H1 (cell line): ENCODE measurements around the gene GPRIN3. TPM values are rescaled to one million over a fixed set of nuclear protein-coding genes. Genes with fewer than 3 reads are reported as not detected.

Source experiments
- CTCF ChIA-PET: fragments of 300-600 bp; sonication (Branson Sonifier 250); formaldehyde crosslinking; loops from one replicate; lab custom pipeline; 2021; ENCODE audit not compliant: partially characterized antibody; lab: Charles Lee
- POLR2A ChIA-PET: fragments of 300-600 bp; sonication (Branson Sonifier 250); formaldehyde crosslinking; loops from one replicate; lab custom pipeline; 2021; ENCODE audit warnings: inconsistent platforms; ENCODE audit not compliant: partially characterized antibody; lab: Charles Lee
- DNase-seq, 2 experiments: peaks; one replicate each; pipeline versions ENCODE4 v3.0.0 to v3.0.0-alpha.2; 2010 to 2022; ENCODE audit warnings: low spot score in 2 of 2, low read depth in 1 of 2, mixed read lengths in 1 of 2
- FAIRE-seq: peaks from 2 replicates; lab custom pipeline; 2011; peaks lifted over from hg19 to GRCh38; lab: Jason Lieb, UNC
- H2AFZ ChIP-seq: 2 replicates; pipeline ENCODE4 v1.8.1; 2012; ENCODE audit warnings: low read length, inconsistent platforms
- H2AK5ac ChIP-seq: 2 replicates; pipeline ENCODE4 v1.6.1; 2013; ENCODE audit warnings: low read depth, low read length
- H2BK120ac ChIP-seq: replicated peaks from 2 replicates; pipeline ENCODE3; 2013; ENCODE audit warnings: low read depth, low read length, inconsistent platforms
- H2BK12ac ChIP-seq: 2 replicates; pipeline ENCODE4 v1.6.1; 2013; ENCODE audit warnings: low read depth, low read length
- H2BK15ac ChIP-seq: 2 replicates; pipeline ENCODE4 v1.6.1; 2013; ENCODE audit warnings: low read length
- H2BK20ac ChIP-seq: 2 replicates; pipeline ENCODE4 v1.6.1; 2013; ENCODE audit warnings: low read length
- H2BK5ac ChIP-seq: 2 replicates; pipeline ENCODE4 v1.6.1; 2013; ENCODE audit warnings: low read depth, low read length
- H3K14ac ChIP-seq: 2 replicates; pipeline ENCODE4 v1.6.1; 2013; ENCODE audit warnings: inconsistent platforms; ENCODE audit not compliant: insufficient read length
- H3K18ac ChIP-seq: 2 replicates; pipeline ENCODE4 v1.6.1; 2013; ENCODE audit warnings: low read length; ENCODE audit errors: extremely low read depth
- H3K23ac ChIP-seq: 2 replicates; pipeline ENCODE4 v1.6.1; 2013; ENCODE audit warnings: inconsistent platforms; ENCODE audit not compliant: insufficient read length
- H3K23me2 ChIP-seq: 2 replicates; pipeline ENCODE4 v1.6.1; 2013; ENCODE audit warnings: low read depth, low read length
- H3K27ac ChIP-seq: 2 replicates; pipeline ENCODE4 v1.6.1; 2011; ENCODE audit warnings: low read depth, low read length, inconsistent platforms
- H3K27me3 ChIP-seq, 4 experiments: replicated peaks in 1 of 4; 1 replicate in 1 of 4; 2 replicates in 3 of 4; pipeline versions ENCODE4 v1.6.1 to v1.8.1; 2011 to 2013; ENCODE audit warnings: low read length in 3 of 4, mild to moderate bottlenecking in 3 of 4, inconsistent platforms in 2 of 4, mixed read lengths in 2 of 4, moderate library complexity in 1 of 4; ENCODE audit not compliant: control insufficient read depth in 3 of 4, insufficient read depth in 3 of 4; ENCODE audit errors: extremely low read depth in 1 of 4
- H3K36me3 ChIP-seq, 4 experiments: 2 replicates each; pipeline versions ENCODE4 v1.6.1 to v1.8.1; 2011 to 2013; ENCODE audit warnings: mild to moderate bottlenecking in 4 of 4, low read length in 3 of 4, moderate library complexity in 2 of 4, control low read depth in 1 of 4, inconsistent platforms in 1 of 4; ENCODE audit not compliant: insufficient read depth in 4 of 4, control insufficient read depth in 2 of 4
- H3K4ac ChIP-seq: replicated peaks from 2 replicates; pipeline ENCODE3; 2013; ENCODE audit warnings: low read length, low read depth, mixed read lengths, inconsistent platforms; ENCODE audit not compliant: insufficient read length
- H3K4me1 ChIP-seq, 4 experiments: replicated peaks in 1 of 4; 1 replicate in 1 of 4; 2 replicates in 3 of 4; pipeline versions ENCODE4 v1.6.1 to v1.8.1; 2011 to 2013; ENCODE audit warnings: low read length in 3 of 4, inconsistent platforms in 2 of 4, mixed read lengths in 1 of 4; ENCODE audit not compliant: insufficient read depth in 4 of 4, control insufficient read depth in 3 of 4
- H3K4me2 ChIP-seq, 2 experiments: 2 replicates each; pipeline versions ENCODE4 v1.6.1 to v1.8.1; 2011 to 2013; ENCODE audit warnings: low read depth in 2 of 2, low read length in 2 of 2, control low read depth in 1 of 2, inconsistent platforms in 1 of 2, mild to moderate bottlenecking in 1 of 2; ENCODE audit not compliant: insufficient read depth in 1 of 2
- H3K4me3 ChIP-seq, 4 experiments: fragments of 200-600, 300-600 bp in 1 of 4; sonication (generic), shearing (Covaris generic), sonication (Bioruptor Twin) in 1 of 4; 2 replicates each; pipeline versions ENCODE4 v1.5.1 to v1.8.1; 2011 to 2016; ENCODE audit warnings: low read length in 4 of 4, low read depth in 3 of 4, control low read depth in 2 of 4, inconsistent platforms in 2 of 4, mild to moderate bottlenecking in 2 of 4, mixed read lengths in 1 of 4, moderate library complexity in 1 of 4; ENCODE audit not compliant: insufficient read depth in 2 of 4; ENCODE audit errors: extremely low read depth in 1 of 4
- H3K56ac ChIP-seq: replicated peaks from 2 replicates; pipeline ENCODE3; 2013; ENCODE audit warnings: low read depth, mild to moderate bottlenecking, mixed read lengths, low read length, inconsistent platforms; ENCODE audit not compliant: insufficient read length
- H3K79me1 ChIP-seq: 2 replicates; pipeline ENCODE4 v1.6.1; 2013; ENCODE audit warnings: low read depth, low read length, control low read depth
- H3K79me2 ChIP-seq, 2 experiments: 2 replicates each; pipeline versions ENCODE4 v1.6.1 to v1.8.1; 2012 to 2013; ENCODE audit warnings: low read length in 2 of 2, mild to moderate bottlenecking in 2 of 2, inconsistent platforms in 1 of 2; ENCODE audit not compliant: insufficient read depth in 2 of 2, control insufficient read depth in 1 of 2
- H3K9ac ChIP-seq, 4 experiments: replicated peaks in 1 of 4; 1 replicate in 1 of 4; 2 replicates in 3 of 4; pipeline versions ENCODE4 v1.6.1 to v1.8.1; 2011 to 2013; ENCODE audit warnings: low read depth in 3 of 4, low read length in 3 of 4, control low read depth in 2 of 4, mild to moderate bottlenecking in 2 of 4, moderate library complexity in 2 of 4, inconsistent platforms in 1 of 4; ENCODE audit errors: extremely low read depth in 1 of 4
- H3K9me3 ChIP-seq, 2 experiments: 2 replicates each; pipeline versions ENCODE4 v1.6.1 to v1.8.1; 2012 to 2013; ENCODE audit warnings: mild to moderate bottlenecking in 2 of 2, moderate library complexity in 2 of 2, control low read depth in 1 of 2, inconsistent platforms in 1 of 2, low read depth in 1 of 2, low read length in 1 of 2, mixed read lengths in 1 of 2; ENCODE audit not compliant: insufficient read depth in 2 of 2
- H4K20me1 ChIP-seq, 2 experiments: replicated peaks in 1 of 2; 2 replicates each; pipeline versions ENCODE3 to v1.8.1; 2011 to 2013; ENCODE audit warnings: inconsistent platforms in 2 of 2, low read length in 2 of 2, mild to moderate bottlenecking in 1 of 2; ENCODE audit not compliant: insufficient read depth in 2 of 2, control insufficient read depth in 1 of 2
- H4K5ac ChIP-seq: 2 replicates; pipeline ENCODE4 v1.6.1; 2013; ENCODE audit warnings: low read length, low read depth, mixed read lengths, inconsistent platforms; ENCODE audit not compliant: insufficient read length
- H4K8ac ChIP-seq: 2 replicates; pipeline ENCODE4 v1.8.0; 2013; ENCODE audit warnings: mild to moderate bottlenecking, moderate library complexity, low read length, inconsistent platforms; ENCODE audit not compliant: insufficient read depth; ENCODE audit errors: extremely low read depth
- H4K91ac ChIP-seq: replicated peaks from 2 replicates; pipeline ENCODE3; 2013; ENCODE audit warnings: low read length, mixed read lengths, inconsistent platforms; ENCODE audit not compliant: insufficient read length
- CHD2 ChIP-seq: IDR thresholded peaks from 2 replicates; pipeline ENCODE4 v1.6.1; 2012; ENCODE audit warnings: low read length, improper control_type of control experiment
- CREB1 ChIP-seq: IDR thresholded peaks from 2 replicates; pipeline ENCODE4 v1.6.1; 2012; ENCODE audit warnings: inconsistent platforms
- EGR1 ChIP-seq: IDR thresholded peaks from 2 replicates; pipeline ENCODE4 v1.6.1; 2011; ENCODE audit warnings: low read depth, low read length, borderline replicate concordance
- GTF2F1 ChIP-seq: IDR thresholded peaks from 2 replicates; pipeline ENCODE4 v1.6.1; 2012; ENCODE audit warnings: low read depth, low read length, improper control_type of control experiment, borderline replicate concordance
- HDAC2 ChIP-seq, 2 experiments: fragments of 300-600 bp in 1 of 2; sonication (generic) in 1 of 2; IDR thresholded peaks; 2 replicates each; pipeline ENCODE4 v1.6.1; 2011 to 2012; ENCODE audit warnings: low read depth in 2 of 2, low read length in 2 of 2, mild to moderate bottlenecking in 2 of 2, moderate library complexity in 2 of 2, borderline replicate concordance in 1 of 2, inconsistent platforms in 1 of 2
- JUN ChIP-seq: IDR thresholded peaks from 2 replicates; pipeline ENCODE4 v1.6.1; 2011; ENCODE audit warnings: low read depth, mild to moderate bottlenecking, improper control_type of control experiment, low read length
- NANOG ChIP-seq: IDR thresholded peaks from 2 replicates; pipeline ENCODE4 v1.6.1; 2011; ENCODE audit warnings: low read length, low read depth, mild to moderate bottlenecking, inconsistent platforms; ENCODE audit not compliant: insufficient read depth, poor library complexity, severe bottlenecking
- POLR2AphosphoS5 ChIP-seq: IDR thresholded peaks from 2 replicates; pipeline ENCODE4 v1.6.1; 2011; ENCODE audit warnings: low read depth, low read length
- RFX5 ChIP-seq: IDR thresholded peaks from 2 replicates; pipeline ENCODE4 v1.6.1; 2011; ENCODE audit warnings: low read depth, low read length, improper control_type of control experiment, borderline replicate concordance
- SAP30 ChIP-seq: fragments of 300-600 bp; sonication (generic); IDR thresholded peaks from 2 replicates; pipeline ENCODE4 v1.7.1; 2012; ENCODE audit warnings: low read length, moderate library complexity, mild to moderate bottlenecking, inconsistent platforms; ENCODE audit not compliant: insufficient read depth, insufficient replicate concordance
- SP2 ChIP-seq: IDR thresholded peaks from 2 replicates; pipeline ENCODE4 v1.6.1; 2012; ENCODE audit warnings: mild to moderate bottlenecking, low read length, inconsistent platforms
- TAF7 ChIP-seq: optimal IDR thresholded peaks from 2 replicates; pipeline ENCODE3; 2011; ENCODE audit warnings: low read depth, mild to moderate bottlenecking, inconsistent platforms, low read length, moderate library complexity, borderline replicate concordance
- TEAD4 ChIP-seq: IDR thresholded peaks from 2 replicates; pipeline ENCODE4 v1.6.1; 2012; ENCODE audit warnings: low read depth, low read length, inconsistent platforms, mixed read lengths
- YY1 ChIP-seq: IDR thresholded peaks from 2 replicates; pipeline ENCODE4 v1.6.1; 2011; ENCODE audit warnings: low read depth, mild to moderate bottlenecking, low read length
- WGBS, 2 experiments: shearing (Covaris generic) in 1 of 2; methylation state at CpG; one replicate each; pipeline versions ENCODE4 v1.1.6 to v1.1.7; 2013 to 2015; ENCODE audit warnings: low lambda C conversion rate in 2 of 2, mixed read lengths in 2 of 2, inconsistent platforms in 1 of 2, low coverage in 1 of 2, missing lambda C conversion rate in 1 of 2; ENCODE audit not compliant: insufficient replicate concordance in 2 of 2, insufficient coverage in 1 of 2, insufficient read length in 1 of 2; ENCODE audit errors: extremely low coverage in 1 of 2, missing lambda C conversion rate in 1 of 2; 5-methylcytosine and 5-hydroxymethylcytosine counted together
- polyA plus RNA-seq, 7 experiments: library from polyadenylated mRNA; depleted of rRNA in 3 of 7; stranded (reverse) in 5 of 7; unstranded in 2 of 7; fragments of >200 nt in 5 of 7; fragments of 200-250 nt in 2 of 7; gene quantifications; 1 replicate in 5 of 7; 2 replicates in 1 of 7; 4 replicates in 1 of 7; pipeline versions ENCODE4 v1.2.1 to v1.2.3, GENCODE V29; 2011 to 2013; ENCODE audit warnings: missing spikeins in 2 of 7, mixed read lengths in 2 of 7
- total RNA-seq: library from RNA; stranded (reverse); fragmentation: NEBNext Ultra II Directional; extraction: Animal tissue kit (Norgen Biotek cat#: 25700); gene quantifications from 2 replicates; pipeline ENCODE4 v1.2.1, GENCODE V29; 2021
- TF ChIP-seq, protein P1 (sequence below): IDR thresholded peaks from 2 replicates; pipeline ENCODE4 v1.6.1; 2012; ENCODE audit warnings: inconsistent platforms

Gene GPRIN3
- total and polyA plus RNA-seq, 2 of the 8 experiments (the other 6 are each of a cell fraction or from before 2014, with no cell fraction given) = 0.17 to 1.4 TPM

DNA sequence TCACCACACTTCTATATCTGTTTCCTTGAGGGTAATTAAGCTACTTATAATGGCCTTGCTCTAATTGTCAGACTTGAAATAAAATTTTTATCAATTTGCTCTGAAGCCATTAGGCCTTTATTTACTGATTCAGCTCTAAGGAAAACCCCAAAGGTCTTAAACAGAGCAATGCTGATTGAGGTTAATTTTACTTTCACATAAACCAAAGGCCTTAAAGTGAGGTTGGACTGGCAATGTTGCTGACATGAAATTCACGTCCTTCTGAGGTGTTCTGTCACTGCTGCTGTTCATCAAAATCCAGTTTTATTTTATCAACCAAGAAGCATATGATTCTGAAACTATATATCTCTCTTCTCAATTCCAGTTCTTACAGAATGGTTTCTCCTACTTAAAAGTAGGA lies 21.7 kb upstream of the GPRIN3 start:
- H4K91ac ChIP-seq = no peak overlapping the region
- WGBS, 2 experiments = 95% methylated on average over 1 of the region's 1 CpG; no CpG with 5 or more reads in 1 of the 2 experiments
- no peak overlapping the region for H4K5ac ChIP-seq
- no peak overlapping the region for H3K27ac ChIP-seq
- peaks cover 0 to 1% (median 0%) of the 10 kb centered on the region in 4 experiments; a peak in 1 of 7 replicates for H3K27me3 ChIP-seq
- no peak overlapping the region for H3K4me3 ChIP-seq
- ChIA-PET CTCF (no interaction called here), POLR2A (no interaction called here)
- H3K4me1 ChIP-seq = no peaks in the 10 kb centered on the region
- no peak overlapping the region for H2BK15ac ChIP-seq
- H2BK20ac ChIP-seq = no peak overlapping the region
- DNase-seq (no peak), FAIRE-seq (no peak)
- H4K8ac ChIP-seq = no peak overlapping the region
- no peaks in the 10 kb centered on the region for H3K36me3 ChIP-seq
- H3K18ac ChIP-seq = no peak overlapping the region
- H3K9ac ChIP-seq = no peak overlapping the region
- no peaks in the 10 kb centered on the region for H3K23me2 ChIP-seq
- no peak overlapping the region for H3K14ac ChIP-seq
- no peaks in the 10 kb centered on the region for H3K9me3 ChIP-seq
- H3K79me2 ChIP-seq = no peaks in the 10 kb centered on the region
- no peak overlapping the region for H3K4ac ChIP-seq
- H4K20me1 ChIP-seq = no peaks in the 10 kb centered on the region
- H2BK12ac ChIP-seq = no peak overlapping the region
- no peak overlapping the region for H2BK5ac ChIP-seq
- H3K79me1 ChIP-seq = no peaks in the 10 kb centered on the region
- no peak overlapping the region for H3K4me2 ChIP-seq
- H2AK5ac ChIP-seq = no peak overlapping the region
- H2AFZ ChIP-seq = no peak overlapping the region
- H2BK120ac ChIP-seq = no peak overlapping the region
- H3K56ac ChIP-seq = no peak overlapping the region
- H3K23ac ChIP-seq = no peak overlapping the region
- TF ChIP-seq SP2 (no peak), HDAC2 (IDR thresholded peaks at IDR 0.05; ENCODE audit: borderline replicate concordance in 1 of 2, low read depth in 2 of 2, low read length in 2 of 2) (no peak), EGR1 (no peak), CREB1 (no peak), YY1 (no peak), NANOG (no peak), POLR2AphosphoS5 (no peak), JUN (no peak), TAF7 (no peak), SAP30 (no peak), TEAD4 (no peak), CHD2 (no peak), RFX5 (no peak), GTF2F1 (no peak)
- TF ChIP-seq, protein P1, sequence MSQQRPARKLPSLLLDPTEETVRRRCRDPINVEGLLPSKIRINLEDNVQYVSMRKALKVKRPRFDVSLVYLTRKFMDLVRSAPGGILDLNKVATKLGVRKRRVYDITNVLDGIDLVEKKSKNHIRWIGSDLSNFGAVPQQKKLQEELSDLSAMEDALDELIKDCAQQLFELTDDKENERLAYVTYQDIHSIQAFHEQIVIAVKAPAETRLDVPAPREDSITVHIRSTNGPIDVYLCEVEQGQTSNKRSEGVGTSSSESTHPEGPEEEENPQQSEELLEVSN = no peak
